ENCODE results near the gene KPNB1.

DNA sequence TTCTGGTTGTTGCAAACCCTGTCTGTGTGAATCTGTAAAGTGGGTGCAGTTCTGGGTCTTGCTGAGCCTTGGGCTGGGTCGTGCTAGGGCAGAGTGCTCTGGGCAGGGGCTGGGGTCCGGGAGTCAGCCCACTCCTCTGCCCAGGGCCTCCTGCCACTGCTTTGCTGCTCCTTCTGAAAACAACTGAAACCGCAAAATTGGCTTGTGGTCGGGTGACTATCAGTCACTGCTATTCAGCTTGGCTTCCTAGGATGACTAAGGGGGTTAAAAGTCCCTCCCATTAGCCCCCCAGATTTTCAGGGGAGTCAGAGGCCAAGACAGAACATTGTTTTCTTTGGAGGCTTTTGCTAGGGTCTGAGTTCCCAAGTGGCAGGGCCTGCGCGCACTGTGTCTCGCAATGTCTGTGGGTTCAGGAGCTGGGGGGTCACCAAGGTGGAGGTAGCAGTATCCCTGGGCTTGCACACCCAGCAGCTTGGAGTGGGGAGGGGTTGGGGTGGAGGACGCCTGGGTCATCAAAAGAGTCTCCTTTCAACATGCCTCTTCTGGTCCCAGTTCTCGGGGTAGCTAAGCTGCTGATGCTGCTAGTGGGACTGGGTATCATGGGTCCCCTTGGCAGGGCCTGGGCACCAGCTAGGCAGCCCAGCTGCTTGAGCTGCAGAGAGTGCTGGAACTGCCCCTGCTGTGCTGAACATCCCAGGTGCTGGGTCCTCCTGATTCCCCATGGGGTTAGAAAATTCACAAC, 69.9 kb downstream of the KPNB1 start:
- no peak for TF ChIP-seq CTCF (optimal IDR thresholded peaks at IDR 0.05 in 1 of 3, IDR thresholded peaks at IDR 0.05 in 1 of 3, conservative IDR thresholded peaks at IDR 0.05 in 1 of 3; ENCODE audit: extremely low read depth in 1 of 3, insufficient read depth in 2 of 3, low read length in 3 of 3)
- TF ChIP-seq EZH2 (IDR thresholded peaks at IDR 0.05; ENCODE audit: low read length) = no peak

All from keratinocyte (primary cell).